Retina (tissue), 1 donor: ENCODE data around the gene CD3D.

Source experiments
- DNase-seq: peaks from one replicate; pipeline ENCODE4 v3.0.0-alpha.2; 2016

Gene CD3D

DNA sequence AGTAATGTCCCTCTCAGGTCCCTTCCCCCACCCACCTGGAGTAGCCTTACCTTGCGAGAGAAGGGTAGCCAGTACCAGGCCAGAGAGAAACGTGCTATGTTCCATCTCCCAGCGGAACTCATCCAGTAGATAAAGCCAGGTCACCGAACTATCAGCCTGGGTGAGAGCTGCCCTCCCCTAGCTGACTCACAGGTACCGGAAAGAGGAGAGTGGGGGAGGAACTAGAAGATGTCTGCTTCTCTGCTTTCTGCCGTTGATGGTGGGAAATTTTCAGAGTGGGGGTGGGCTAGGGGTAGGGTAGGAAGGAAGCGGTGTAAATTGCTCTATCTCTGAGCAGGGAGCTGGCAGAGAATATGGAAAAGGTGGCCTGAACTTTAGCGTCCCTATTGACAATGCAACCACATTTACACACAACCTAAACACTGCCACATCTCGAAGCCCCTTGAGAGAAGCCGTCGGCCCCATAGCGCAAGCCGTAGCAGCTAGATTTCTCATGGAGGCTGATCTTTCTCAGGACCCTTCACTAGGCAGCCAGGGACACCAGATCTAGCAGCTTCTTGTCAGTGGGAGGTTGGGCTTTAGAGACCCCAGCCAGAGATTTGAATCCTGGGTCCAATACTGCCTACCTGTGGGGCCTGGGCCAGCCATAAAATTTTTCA, at the start of gene CD3D:
TSS of gene CD3D (minus strand) at position 203 of the 659 bp plus-strand sequence. CDS start at position 105, 98 bp downstream.
- no peak for DNase-seq

DNA sequence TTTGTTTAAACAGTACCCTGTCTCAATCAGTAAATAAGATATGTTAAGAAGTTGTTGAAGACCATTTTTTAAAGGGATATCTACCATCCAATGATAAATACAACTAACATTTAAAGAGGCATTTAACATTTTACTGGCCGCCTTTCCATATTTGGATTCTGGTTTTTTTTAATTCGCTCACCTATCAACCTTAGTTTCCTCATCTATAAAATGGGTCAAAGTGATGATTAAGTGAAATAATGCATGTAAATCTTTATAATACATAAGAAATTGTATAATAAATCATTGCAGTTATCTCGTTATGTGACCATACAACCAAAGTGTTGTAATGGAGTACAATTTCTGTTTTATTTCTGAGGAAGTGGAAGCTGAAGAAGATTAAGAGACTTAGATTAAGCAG, 41.2 kb upstream of the CD3D start:
- no peak for DNase-seq

DNA sequence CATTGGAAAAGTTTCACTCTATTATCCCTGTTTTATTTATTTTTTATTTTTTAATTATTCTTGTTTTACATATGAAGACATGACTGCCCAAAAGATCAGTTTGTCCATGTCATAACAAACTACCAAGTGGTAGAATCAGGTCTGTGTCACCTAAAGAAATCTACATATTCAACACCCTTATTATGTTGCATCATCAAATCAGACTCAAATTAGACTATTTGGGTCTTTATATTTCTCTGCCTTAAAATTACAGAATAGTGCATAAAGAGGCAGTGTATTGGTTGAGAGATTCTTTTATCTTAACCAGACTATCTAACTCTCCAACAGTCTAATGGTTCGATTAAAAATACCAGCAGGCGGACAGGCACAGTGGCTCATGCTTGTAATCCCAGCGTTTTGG, 40.4 kb upstream of the CD3D start:
- DNase-seq: no peak

DNA sequence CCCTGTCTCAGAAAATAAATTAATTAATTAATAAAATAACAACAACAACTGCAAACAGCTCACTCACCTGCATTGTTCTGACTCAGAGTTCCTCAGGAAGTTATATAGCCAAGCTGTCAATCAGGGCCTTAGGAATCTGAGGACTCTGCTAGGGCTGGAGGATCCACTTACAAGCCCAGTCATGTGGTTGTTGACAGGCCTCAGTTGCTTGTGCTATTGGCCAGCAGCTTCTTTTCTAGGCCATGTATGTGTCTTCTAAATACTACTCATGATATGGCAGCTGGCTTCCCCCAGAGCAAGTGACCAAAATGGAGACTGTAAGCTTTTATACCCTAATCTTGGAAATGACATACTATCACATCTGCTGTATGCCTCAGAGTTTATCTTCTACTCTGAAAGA, 38.1 kb upstream of the CD3D start:
- no peak for DNase-seq

DNA sequence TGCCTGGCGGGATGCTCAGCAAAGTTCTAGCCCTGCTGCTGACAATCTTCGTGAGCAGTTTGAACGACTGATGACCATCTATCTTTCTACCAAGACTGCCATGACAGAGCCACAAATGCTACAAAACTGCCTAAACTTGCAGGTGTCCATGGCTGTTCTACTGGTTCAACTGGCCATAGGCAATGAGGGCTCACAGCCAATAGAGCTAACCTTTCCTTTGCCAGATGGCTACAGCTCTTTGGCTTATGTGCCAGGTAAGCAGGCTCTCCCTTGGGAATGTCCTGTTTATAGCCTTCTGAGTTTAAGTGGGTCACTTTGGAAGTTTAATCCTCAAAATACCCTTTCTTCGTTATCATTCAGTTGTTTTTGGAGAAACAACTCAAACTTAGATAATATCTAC, 37.0 kb upstream of the CD3D start:
- DNase-seq: no peak

DNA sequence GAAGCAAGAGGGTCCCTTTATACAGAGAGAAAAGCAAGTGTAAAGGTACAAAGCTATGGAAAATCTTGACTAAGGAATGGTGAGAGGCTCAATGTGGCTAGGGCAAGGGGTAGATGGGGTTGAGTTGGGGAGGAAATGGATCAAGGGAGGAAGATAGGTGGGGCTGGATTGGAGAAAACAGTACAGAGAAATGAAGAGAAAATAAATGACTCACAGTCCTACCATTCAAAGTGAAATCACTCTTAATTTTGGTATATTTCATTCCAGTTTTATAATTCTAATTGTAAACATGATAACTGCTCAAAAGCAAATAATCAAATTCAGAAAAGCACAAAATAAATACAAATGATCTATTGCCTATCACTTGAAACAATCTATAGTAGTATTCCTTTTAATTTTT, 33.5 kb upstream of the CD3D start:
- no peak for DNase-seq

DNA sequence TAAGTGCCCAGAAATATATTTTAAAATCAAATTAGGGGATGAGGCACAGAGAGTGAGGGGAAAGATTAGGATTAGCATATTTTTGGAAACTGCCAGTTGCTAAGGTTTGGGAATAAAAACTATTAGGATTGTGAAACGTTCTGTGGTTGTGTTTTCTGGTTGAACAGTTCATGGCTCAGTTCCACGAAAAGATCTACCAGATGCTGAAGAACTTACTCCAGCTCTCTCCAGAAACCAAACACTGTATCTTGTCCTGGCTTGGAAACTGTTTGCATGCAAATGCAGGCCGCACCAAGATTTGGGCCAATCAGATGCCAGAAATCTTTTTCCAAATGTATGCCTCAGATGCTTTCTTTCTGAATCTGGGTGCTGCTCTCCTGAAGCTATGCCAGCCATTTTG, 32.2 kb upstream of the CD3D start:
- DNase-seq: no peak

DNA sequence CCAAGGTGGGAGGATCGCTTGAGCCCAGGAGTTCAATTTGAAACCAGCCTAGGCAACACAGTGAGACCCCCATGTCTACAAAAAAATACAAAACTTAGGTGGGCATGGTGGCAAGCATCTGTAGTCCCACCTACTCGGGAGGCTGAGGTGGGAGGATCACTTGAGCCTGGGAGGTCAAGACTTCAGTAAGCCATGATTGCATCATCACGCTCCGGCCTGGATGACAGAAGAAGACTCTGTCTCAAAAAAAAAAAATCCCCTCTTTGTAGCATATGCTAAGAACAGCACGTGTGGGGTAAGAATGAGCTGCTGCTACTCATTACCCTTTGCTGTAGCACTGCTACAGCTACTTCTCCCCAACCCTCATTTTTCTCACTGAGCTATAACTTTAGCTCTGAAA, 31.4 kb upstream of the CD3D start:
- no peak for DNase-seq

DNA sequence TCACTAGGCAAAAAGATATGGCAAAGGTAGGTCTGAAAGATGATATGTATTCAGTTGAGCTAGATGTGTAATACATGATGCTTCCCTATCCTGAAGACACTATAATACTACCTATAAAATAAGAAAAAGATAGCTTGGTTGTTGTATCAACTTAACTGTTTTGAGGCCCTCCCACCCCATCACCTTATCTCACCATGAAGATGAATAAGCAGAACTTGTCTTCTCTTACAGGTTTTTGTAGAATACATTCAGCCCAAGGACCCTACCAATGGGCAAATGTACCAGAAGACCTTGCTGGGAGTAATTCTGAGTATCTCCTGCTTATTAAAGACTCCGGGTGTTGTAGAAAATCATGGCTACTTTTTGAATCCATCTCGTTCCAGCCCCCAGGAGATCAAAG, 30.8 kb upstream of the CD3D start:
- no peak for DNase-seq

DNA sequence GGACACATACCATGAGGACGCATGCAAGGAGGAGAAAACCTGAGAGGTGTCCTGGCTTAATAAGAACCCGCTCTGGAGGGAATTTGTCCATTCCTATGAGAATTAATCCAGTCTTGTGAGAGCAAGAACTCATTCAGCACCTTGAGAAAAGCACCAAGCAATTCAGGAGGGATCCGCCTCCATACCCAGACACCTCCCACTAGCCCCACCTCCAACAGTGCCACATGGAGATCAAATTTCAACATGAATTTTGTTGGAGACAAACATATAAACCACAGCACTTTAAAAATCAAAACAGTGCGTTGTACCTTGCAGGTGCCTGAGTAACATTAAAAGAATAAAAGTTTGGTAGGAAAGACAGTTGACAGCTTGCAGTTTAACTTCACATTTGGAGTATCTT, 28.3 kb upstream of the CD3D start:
- DNase-seq: no peak

DNA sequence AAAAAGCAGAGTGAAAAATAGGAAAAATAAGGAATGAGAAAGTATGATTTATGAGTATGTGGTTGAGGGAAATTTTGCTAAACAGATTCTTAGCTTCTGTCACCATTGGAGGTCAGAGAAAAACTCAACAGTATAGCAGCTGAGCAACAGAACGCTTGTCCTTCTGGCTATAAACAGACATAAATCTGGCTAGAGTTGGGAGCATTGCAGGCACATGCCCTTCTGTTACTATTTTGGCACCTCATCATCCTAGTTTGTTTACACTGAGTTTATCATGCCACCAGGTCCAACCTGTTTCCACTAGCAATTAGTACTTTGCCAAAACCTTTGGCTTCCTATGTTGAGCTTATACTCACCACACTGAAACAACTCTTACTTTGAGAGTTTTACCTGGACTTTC, 23.8 kb upstream of the CD3D start:
- no peak for DNase-seq

DNA sequence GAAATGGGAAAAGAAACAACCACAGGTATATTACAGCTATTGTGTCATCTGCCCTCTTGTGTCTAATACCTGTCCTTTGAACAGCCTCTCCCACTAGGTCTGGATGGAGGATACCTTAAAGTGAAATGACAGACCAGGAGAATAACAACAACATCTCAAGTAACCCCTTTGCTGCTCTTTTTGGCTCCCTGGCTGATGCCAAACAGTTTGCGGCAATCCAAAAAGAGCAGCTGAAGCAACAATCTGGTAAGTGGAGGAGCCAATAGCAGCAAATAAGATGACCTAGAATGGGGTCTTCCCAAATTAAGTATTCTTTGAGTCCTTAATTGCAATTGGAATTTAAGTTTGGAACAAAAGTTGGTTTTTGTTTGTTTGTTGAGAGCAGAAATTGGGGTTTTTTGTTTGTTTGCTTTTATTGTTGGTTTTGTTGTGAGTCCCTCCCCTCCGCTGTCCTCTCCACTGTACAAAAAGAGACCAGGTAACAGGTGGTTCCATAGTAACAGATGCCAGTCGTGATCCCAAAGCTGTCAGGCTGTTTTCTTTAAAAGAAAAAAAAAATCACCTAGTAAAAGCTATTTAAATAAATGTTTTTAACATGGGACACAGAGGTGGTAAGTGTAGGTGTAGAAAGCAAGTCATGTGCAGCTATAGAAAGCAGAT, 22.6 kb upstream of the CD3D start:
- no peak for DNase-seq

DNA sequence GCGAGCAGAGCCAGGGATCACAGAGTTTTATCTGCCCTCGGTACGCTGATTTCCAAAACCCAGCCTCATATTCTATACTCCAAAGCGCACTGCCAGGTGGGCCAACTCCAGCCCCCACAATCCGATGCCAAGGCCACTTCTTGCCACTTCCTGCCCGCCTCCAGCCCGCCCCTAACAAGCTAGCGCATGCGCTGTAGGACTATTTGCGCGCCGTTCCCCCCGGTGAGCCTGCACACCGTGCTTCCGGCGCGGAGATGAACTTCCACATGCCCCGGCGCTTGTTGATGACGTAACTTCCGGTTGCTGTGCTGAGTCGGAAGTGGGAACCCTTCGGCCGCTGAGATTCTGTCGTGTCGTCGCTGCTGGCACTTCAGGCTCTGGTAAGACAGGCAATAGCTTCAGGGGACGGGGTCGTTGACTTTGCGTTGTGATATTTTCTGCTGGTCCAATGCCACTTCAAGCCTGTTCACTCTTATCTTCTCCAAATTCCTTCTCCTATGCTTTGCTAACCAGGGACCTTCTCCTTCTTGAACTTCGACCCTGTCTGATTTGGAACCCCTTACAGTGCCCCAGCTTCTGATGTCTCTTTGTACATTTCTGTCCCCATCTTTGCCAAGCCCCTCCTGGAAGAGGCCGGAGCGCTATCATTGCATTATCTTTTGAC, 16.9 kb upstream of the CD3D start, which contains the start of gene UBE4A:
TSS of gene UBE4A (plus strand) at position 306 of the 664 bp plus-strand sequence. CDS start 5,481 bp downstream, outside the sequence.
- peak; percentile 95 for DNase-seq

DNA sequence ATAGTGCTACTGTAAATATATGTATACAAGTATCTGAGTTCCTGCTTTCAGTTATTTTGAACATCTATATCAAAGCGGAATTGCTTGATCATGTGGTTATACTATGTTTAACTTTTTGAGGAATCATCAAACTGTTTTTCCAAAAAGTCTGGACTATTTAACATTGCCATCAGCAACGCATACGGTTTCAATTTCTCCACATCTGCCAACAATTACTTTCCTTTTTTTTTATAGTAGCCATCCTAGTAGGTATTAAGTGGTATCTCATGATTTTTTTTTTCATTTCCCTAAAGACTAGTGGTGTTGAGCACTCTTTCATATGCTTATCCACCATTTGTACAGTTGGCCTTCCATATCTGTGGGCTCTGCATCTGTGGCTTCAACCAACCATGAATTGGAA, 15.6 kb upstream of the CD3D start:
- no peak for DNase-seq

DNA sequence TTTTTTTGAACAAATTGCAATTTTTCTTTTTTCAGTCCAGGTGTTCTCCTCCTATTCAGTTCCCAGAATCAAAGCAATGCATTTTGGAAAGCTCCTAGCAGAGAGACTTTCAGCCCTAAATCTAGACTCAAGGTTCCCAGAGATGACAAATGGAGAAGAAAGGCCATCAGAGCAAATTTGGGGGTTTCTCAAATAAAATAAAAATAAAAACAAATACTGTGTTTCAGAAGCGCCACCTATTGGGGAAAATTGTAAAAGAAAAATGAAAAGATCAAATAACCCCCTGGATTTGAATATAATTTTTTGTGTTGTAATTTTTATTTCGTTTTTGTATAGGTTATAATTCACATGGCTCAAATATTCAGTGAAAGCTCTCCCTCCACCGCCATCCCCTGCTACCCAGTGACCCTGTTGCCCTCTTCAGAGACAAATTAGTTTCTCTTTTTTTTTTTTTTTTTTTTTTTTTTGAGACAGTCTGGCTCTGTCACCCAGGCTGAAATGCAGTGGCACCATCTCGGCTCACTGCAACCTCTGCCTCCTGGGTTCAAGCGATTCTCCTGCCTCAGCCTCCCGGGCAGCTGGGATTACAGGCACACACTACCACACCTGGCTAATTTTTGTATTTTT, 10.7 kb upstream of the CD3D start:
- peak; percentile 8 for DNase-seq

DNA sequence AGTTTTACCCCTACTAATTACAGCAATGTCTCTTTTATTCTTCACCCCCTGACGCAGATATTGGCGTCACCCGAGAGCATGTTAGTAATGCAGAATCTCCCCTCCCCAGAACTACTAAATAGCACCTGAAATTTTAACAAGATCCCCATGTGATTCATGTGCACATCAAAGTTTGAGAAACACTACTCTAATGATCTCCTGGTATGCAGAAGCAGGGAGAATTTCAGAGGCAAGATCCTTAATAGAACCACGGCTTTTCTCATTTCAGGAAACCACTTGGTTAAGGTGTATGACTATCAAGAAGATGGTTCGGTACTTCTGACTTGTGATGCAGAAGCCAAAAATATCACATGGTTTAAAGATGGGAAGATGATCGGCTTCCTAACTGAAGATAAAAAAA, 7.0 kb upstream of the CD3D start:
- DNase-seq: no peak

DNA sequence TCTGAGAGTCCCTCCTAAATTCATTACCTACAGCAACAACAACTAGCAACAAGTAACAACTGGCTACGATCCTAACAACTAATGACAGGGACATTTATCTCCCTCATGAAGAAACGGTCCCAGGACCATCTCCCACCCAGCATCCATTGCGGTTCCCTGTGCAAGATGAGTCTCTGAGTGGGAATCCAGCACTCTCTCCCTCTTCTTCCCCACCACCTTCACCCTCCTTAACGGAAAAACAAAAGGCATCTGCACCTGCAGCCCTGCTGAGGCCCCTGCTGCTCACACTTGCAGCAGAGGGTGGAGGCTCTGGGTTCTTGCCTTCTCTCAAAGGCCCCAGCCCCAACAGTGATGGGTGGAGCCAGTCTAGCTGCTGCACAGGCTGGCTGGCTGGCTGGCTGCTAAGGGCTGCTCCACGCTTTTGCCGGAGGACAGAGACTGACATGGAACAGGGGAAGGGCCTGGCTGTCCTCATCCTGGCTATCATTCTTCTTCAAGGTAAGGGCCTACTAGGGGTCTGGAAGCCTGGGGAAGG, 1.5 kb upstream of the CD3D start, which contains the start of gene CD3G:
TSS of gene CD3G (plus strand) at position 364 of the 535 bp plus-strand sequence. CDS start at position 444, 80 bp downstream.
- no peak for DNase-seq

DNA sequence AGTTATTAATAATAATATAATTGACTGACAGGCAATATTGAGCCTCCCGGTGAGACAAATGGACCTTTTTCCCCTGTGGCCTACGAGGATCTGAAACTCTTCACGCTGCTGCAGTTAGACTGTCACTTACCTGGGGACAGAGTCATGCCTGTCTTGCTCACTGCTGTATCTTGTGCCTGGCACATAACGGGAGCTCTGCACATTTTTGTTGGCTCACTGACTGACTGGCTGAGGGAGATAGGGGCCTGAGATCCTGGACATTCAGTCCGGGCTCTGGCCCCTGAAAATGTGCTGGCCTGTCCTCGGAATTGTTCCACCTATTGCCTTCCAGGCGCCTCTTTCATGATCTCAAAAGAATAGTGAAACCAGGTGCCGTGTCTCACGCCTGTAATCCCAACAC, 743 bp upstream of the CD3D start:
- no peak for DNase-seq

DNA sequence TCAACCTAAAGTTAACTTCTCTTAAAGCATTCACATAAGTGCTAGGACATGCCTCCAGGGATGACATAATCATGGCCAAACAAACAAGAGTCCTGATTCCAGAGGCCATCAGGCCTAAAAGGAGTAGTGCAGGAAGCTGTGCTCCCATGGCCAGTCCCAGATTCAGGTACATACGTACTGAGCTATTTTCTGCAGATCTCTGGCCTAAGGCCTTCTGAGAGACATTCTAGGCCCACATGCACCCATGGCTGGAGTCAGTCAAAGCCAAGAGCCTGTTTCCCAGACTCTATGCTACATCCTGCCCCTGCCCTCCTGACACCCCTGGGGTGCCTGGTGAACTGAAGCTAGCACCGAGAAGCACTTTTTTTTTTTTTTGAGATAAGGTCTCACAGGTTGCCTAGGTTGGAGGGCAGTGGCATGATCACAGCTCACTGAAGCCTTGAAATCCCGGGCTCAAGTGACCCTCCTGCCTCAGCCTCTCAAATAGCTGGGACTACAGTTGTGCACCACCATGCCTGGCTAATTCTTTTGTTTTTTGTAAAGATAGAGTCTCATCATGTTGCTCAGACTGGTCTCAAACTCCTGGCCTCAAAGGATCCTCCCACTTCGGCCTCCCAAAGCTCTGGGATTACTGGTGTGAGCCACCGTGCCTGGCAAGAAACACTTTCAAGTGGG, 553 bp downstream of the CD3D start:
- DNase-seq: no peak

DNA sequence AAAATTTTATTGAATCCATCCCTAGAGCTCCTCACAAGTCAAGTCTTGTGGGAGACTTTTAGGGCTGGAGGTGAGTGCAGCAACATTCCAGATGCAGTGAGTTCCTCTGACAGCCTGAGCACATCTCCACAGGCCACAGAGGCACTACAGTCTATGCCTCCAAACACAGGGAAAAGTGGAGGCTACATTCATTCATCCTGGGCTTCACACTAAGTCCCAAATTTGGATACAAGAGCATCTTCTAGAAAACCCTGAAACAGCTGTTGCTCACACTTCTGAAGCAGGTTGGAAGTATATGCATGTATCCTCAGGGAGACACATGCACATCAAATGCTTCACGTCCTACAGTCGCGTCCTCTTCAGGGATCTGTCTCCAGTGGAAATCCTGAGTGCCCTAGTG, 1.2 kb downstream of the CD3D start:
- DNase-seq: no peak

DNA sequence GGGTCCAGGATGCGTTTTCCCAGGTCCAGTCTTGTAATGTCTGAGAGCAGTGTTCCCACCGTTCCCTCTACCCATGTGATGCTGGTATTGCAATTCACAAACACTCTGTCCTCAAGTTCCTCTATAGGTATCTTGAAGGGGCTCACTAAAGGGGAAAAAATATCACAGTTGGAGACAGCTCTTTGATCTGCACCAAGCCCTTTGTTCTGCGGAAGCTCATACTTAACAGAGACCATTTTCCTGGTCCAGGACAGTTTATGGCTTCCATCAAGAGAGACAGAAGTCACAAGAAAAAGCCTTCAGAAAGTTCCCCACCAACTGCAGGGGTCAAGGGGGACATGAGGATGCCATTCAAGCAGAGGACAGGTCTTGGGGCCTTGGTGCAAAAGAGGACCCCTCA, 2.1 kb downstream of the CD3D start:
- DNase-seq: no peak

DNA sequence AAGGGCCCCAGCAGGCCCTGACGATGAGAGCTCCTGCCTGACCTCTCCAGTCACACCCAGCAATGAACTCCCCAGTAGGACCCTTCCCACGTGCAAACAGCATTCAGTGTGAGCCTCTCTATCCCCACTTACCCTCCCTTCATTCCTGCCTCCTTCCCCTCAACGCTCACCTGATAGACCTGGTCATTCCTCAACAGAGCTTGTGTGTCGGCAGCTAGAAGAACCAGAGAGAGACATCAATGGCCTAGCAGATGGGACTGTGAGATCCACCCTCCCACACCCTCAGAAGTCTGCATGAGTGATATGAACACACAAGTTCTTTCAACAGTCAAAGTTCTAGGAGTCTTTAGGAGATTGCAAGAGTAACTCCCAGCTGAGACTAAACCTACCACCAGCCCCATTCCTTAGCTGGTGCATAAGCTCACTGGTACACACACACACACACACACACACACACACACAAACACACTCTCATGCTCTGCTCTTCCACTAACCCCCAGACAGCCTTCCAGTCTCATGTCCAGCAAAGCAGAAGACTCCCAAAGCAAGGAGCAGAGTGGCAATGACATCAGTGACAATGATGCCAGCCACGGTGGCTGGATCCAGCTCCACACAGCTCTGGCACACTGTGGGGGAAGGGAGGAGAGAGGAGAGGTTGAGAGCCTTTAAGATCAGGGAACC, 3.1 kb downstream of the CD3D start:
- DNase-seq: no peak
